Tibial nerve (tissue), 4 donors: ENCODE data around the gene SYNGR1.

Experiments used
- EP300 ChIP-seq, 2 donors: sonication (generic); formaldehyde crosslinking; IDR thresholded peaks; one replicate each; pipeline ENCODE4 v1.6.1; 2017; ENCODE audit warnings: antibody characterized with exemption in 2 of 2, mild to moderate bottlenecking in 1 of 2
- POLR2A ChIP-seq, 2 donors: fragments of 450-650 bp; IDR thresholded peaks; one replicate each; pipeline ENCODE4 v1.6.1; 2017; ENCODE audit warnings: antibody characterized with exemption in 2 of 2, mild to moderate bottlenecking in 2 of 2, moderate library complexity in 2 of 2
- TF ChIP-seq, protein P1 (sequence below), 5 experiments: fragments of 200-600 bp in 3 of 5; fragments of 450-650 bp in 2 of 5; sonication (generic) in 3 of 5; IDR thresholded peaks; one replicate each; pipeline ENCODE4 v1.5.1; 2016 to 2019; ENCODE audit warnings: antibody characterized with exemption in 5 of 5, mild to moderate bottlenecking in 3 of 5, moderate library complexity in 2 of 5

- TF ChIP-seq, protein P1, sequence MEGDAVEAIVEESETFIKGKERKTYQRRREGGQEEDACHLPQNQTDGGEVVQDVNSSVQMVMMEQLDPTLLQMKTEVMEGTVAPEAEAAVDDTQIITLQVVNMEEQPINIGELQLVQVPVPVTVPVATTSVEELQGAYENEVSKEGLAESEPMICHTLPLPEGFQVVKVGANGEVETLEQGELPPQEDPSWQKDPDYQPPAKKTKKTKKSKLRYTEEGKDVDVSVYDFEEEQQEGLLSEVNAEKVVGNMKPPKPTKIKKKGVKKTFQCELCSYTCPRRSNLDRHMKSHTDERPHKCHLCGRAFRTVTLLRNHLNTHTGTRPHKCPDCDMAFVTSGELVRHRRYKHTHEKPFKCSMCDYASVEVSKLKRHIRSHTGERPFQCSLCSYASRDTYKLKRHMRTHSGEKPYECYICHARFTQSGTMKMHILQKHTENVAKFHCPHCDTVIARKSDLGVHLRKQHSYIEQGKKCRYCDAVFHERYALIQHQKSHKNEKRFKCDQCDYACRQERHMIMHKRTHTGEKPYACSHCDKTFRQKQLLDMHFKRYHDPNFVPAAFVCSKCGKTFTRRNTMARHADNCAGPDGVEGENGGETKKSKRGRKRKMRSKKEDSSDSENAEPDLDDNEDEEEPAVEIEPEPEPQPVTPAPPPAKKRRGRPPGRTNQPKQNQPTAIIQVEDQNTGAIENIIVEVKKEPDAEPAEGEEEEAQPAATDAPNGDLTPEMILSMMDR (IDR thresholded peaks at IDR 0.05), result peak in 2 of 5 experiments; percentile 9 to 31
- TF ChIP-seq POLR2A (IDR thresholded peaks at IDR 0.05) (no peak), EP300 (IDR thresholded peaks at IDR 0.05) (peak in 1 of 2 donors; percentile 34)
Observed at GRCh38 chr22:39306456-39307361, 43.1 kb upstream of the SYNGR1 start.
